ENCODE measurements around the gene DLG2.
"Not testable (repeated sequence)": the region's sequence is repeated elsewhere in the genome, so short reads cannot be mapped to it uniquely, and the experiment has no call there.

Gene DLG2

GRCh38 chr11:84817998-84818397 is 809.1 kb downstream of the DLG2 start:
- no peak for DNase-seq

- no peak for DNase-seq
These were observed 814.6 kb downstream of the DLG2 start for GRCh38 chr11:84812471-84812969.

GRCh38 chr11:84806354-84806753 is 820.8 kb downstream of the DLG2 start:
- no peak for DNase-seq

GRCh38 chr11:84804041-84804440 is 823.1 kb downstream of the DLG2 start:
- DNase-seq = no peak

GRCh38 chr11:84800755-84801346 is 826.3 kb downstream of the DLG2 start:
- DNase-seq = no peak

- DNase-seq = no peak
These were observed 828.0 kb downstream of the DLG2 start for GRCh38 chr11:84799112-84799511.

GRCh38 chr11:84795698-84796097 is 831.4 kb downstream of the DLG2 start:
- no peak for DNase-seq

- no peak for DNase-seq
These were observed 832.3 kb downstream of the DLG2 start for GRCh38 chr11:84794663-84795443.

GRCh38 chr11:84793318-84793717 is 833.8 kb downstream of the DLG2 start:
- DNase-seq = no peak

GRCh38 chr11:84790849-84791427 is 836.2 kb downstream of the DLG2 start:
- no peak for DNase-seq

GRCh38 chr11:84788220-84788619 is 838.9 kb downstream of the DLG2 start:
- no peak for DNase-seq

GRCh38 chr11:84784158-84784557 is 843.0 kb downstream of the DLG2 start:
- not testable (repeated sequence) for DNase-seq

GRCh38 chr11:84780689-84781293 is 846.4 kb downstream of the DLG2 start:
- DNase-seq = peak; percentile 41

- no peak for DNase-seq
These were observed 851.6 kb downstream of the DLG2 start for GRCh38 chr11:84775503-84775902.

GRCh38 chr11:84763931-84764330 is 863.2 kb downstream of the DLG2 start:
- DNase-seq = no peak

GRCh38 chr11:84757711-84758110 is 869.4 kb downstream of the DLG2 start:
- DNase-seq = no peak

GRCh38 chr11:84751371-84751770 is 875.8 kb downstream of the DLG2 start:
- DNase-seq = no peak

- peak; percentile 50 for DNase-seq
These were observed 879.3 kb downstream of the DLG2 start for GRCh38 chr11:84747871-84748270.

- DNase-seq = no peak
These were observed 887.1 kb downstream of the DLG2 start for GRCh38 chr11:84740050-84740449.

- no peak for DNase-seq
These were observed 902.9 kb downstream of the DLG2 start for GRCh38 chr11:84724256-84724655.

GRCh38 chr11:84722583-84723108 is 904.5 kb downstream of the DLG2 start:
- peak; percentile 3 for DNase-seq

- no peak for DNase-seq
These were observed 905.6 kb downstream of the DLG2 start for GRCh38 chr11:84721561-84721961.

GRCh38 chr11:84720706-84721402 is 906.3 kb downstream of the DLG2 start:
- DNase-seq = peak; percentile 13

Data from hematopoietic multipotent progenitor cell treated with erythropoietin and hydrocortisone succinate and interleukin-3 and kit ligand, for 4 days (in vitro differentiated cells).